HepG2 (cell line): ENCODE data around the gene GNG13.

Experiments used
- CTCF ChIP-seq: sonication (generic); formaldehyde crosslinking; IDR thresholded peaks from 2 replicates; pipeline ENCODE4 v1.5.0; 2020; ENCODE audit warnings: mild to moderate bottlenecking, missing genetic modification reagents, moderate library complexity
- HOXA7 ChIP-seq: sonication (generic); formaldehyde crosslinking; IDR thresholded peaks from 2 replicates; pipeline ENCODE4 v1.8.1; 2022; ENCODE audit warnings: mild to moderate bottlenecking, missing genetic modification reagents, moderate library complexity
- NR2F1 ChIP-seq, 2 experiments: fragments of 450-650 bp in 1 of 2; formaldehyde crosslinking in 1 of 2; IDR thresholded peaks; 2 replicates each; pipeline versions ENCODE4 v1.5.0 to v1.6.1; 2016 to 2020; ENCODE audit warnings: mild to moderate bottlenecking in 1 of 2, missing compliant biosample characterization in 1 of 2, missing genetic modification reagents in 1 of 2, moderate library complexity in 1 of 2
- POGZ ChIP-seq: sonication (generic); formaldehyde crosslinking; IDR thresholded peaks from 2 replicates; pipeline ENCODE4 v1.4.0; 2020; ENCODE audit warnings: mild to moderate bottlenecking, missing genetic modification reagents
- ZNF460 ChIP-seq: sonication (generic); formaldehyde crosslinking; IDR thresholded peaks from 2 replicates; pipeline ENCODE4 v1.5.1; 2020; ENCODE audit warnings: missing genetic modification reagents, mild to moderate bottlenecking, borderline replicate concordance

GRCh38 chr16:798666-799065 lies 1.9 kb downstream of the GNG13 start:
- TF ChIP-seq NR2F1 (CRISPR knock-in tag; IDR thresholded peaks at IDR 0.05) = no peak
- no peak for TF ChIP-seq POGZ (CRISPR knock-in tag)
- TF ChIP-seq HOXA7 (CRISPR knock-in tag) = no peak
- no peak for TF ChIP-seq CTCF (CRISPR knock-in tag)
- TF ChIP-seq ZNF460 (CRISPR knock-in tag) = no peak
